Measurements from ENCODE around the gene FZD2. TPM values are rescaled to one million over a fixed set of nuclear protein-coding genes. Genes with fewer than 3 reads are reported as not detected.

Gene FZD2
- total RNA-seq, 1 donor: 15.9 TPM

Other genes starting within 250 kb of the FZD2 start
- under 0.01 TPM in 1 of 2 replicates, not detected in the other for gene RUNDC3A, start 248.9 kb upstream of the FZD2 start, total RNA-seq
- gene SLC25A39, start 232.7 kb upstream of the FZD2 start, total RNA-seq: 60.1 and 60.7 TPM in 2 replicates
- 382 and 390 TPM in 2 replicates for gene GRN, start 212.2 kb upstream of the FZD2 start, total RNA-seq
- 3.5 and 4.3 TPM in 2 replicates for gene FAM171A2, start 193.6 kb upstream of the FZD2 start, total RNA-seq
- 0.59 TPM in 1 of 2 replicates, not detected in the other for gene ITGA2B, start 167.8 kb upstream of the FZD2 start, total RNA-seq
- 30.6 and 33.3 TPM in 2 replicates for gene GPATCH8, start 54.1 kb upstream of the FZD2 start, total RNA-seq
- gene MEIOC, start 99.0 kb downstream of the FZD2 start, total RNA-seq: under 0.01 TPM in 1 of 2 replicates, not detected in the other
- gene CCDC43, start 132.3 kb downstream of the FZD2 start, total RNA-seq: 32.1 and 36.6 TPM in 2 replicates
- gene DBF4B, start 151.2 kb downstream of the FZD2 start, total RNA-seq: 2.2 and 2.7 TPM in 2 replicates
- gene ADAM11, start 201.5 kb downstream of the FZD2 start, total RNA-seq: 0.36 and 0.59 TPM in 2 replicates